Erythroblast (primary cell): ENCODE measurements around the gene HTRA3.

ENCODE experiments used
- GATA1 ChIP-seq: IDR thresholded peaks from 2 replicates; pipeline ENCODE4 v1.6.1; 2011; ENCODE audit warnings: low read depth, mild to moderate bottlenecking, control low read depth, low read length, moderate library complexity
- POLR2A ChIP-seq: IDR thresholded peaks from 2 replicates; pipeline ENCODE4 v1.6.1; 2011; ENCODE audit warnings: mild to moderate bottlenecking, low read length

GRCh38 chr4:8244001-8244757, 25.4 kb upstream of the HTRA3 start:
- TF ChIP-seq POLR2A (no peak), GATA1 (no peak)
